Iris pigment epithelial cell (primary cell): Measurements from ENCODE around the gene ANKRD44.
"Not testable (repeated sequence)": the region's sequence is repeated elsewhere in the genome, so short reads cannot be mapped to it uniquely, and the experiment has no call there.

ENCODE experiments used
- DNase-seq: peaks from one replicate; pipeline ENCODE4 v3.0.0-alpha.2; 2011; ENCODE audit warnings: low read depth

The ANKRD44 gene

DNA sequence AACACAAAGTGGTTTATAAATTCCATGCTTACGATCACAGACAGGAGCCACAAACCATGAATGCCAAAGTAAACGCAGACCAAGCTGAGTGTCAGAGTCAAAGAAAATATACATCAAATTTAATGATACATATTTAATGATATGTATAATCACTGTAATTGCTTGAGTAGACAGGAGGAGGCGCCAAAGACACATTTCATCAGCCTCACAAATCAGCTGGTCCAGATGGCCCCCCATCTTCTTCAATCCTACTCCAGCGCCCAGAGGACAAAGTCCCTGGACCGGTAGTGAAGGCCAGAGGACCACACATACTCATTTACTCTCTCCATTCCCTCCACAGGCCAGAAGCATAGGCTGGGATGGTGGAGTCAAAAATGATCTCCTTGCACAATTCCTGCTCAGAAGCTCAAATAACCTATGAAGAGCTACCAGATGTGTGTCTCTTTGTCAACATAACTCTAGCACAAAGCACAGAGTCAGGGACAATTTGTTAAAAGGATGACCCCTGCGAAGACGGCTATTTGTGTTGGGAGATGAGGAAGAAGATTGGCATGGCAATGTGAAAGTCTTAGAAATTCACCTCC is 234.7 kb downstream of the ANKRD44 start:
- peak; percentile 31 for DNase-seq

DNA sequence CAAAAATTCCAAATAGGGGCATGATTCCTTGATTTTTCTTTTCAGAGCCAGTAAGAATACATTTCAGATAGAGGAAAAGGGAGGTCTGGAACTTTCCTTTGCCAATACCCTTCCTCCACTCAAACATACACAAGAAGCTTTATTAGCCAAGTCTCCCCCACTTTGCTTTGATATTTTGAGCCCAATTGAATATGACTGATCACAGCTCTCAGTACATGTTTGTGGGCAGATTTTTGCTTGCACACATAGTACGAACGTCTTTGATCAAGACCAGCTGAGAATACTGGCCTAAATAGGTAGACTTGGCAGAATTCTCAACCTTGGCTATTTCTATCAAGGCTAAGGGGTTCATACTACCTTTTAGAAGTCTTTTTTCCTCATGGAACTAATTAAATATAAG is 235.3 kb downstream of the ANKRD44 start:
- DNase-seq: no peak

DNA sequence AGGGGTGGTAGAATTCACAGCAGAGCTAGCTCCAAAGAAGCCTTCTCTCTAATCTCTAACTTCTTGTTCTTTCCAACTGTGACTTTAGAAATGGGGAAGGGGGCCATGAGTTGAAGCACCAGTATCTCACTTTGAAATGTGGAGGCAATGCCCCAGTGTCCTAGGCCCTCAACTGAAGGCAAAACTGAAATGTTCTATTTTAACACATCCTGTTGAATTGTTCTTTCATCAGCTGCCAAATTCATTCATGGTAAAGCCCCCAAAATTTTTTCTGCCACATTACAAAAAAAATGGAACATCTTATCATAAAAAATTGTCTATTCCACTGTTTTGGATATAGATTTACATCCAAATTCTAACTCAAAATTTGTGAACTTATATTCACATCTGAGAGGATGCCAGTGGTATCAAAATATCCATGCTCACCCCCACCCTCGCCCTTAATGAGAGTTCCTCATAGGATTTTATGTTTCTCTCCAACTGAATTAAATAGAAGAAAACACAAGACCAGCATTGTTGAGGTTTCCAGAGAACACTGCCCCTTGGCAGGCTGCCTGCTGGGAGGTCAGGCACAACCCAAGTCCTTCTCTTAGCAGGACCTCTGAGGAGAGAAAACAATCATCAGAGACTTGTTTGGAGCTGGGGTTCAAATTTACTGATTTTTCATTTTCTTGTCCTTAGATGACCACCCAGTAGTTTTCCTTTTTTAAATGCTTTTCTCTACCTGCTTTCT is 236.7 kb downstream of the ANKRD44 start:
- DNase-seq: peak; percentile 42

DNA sequence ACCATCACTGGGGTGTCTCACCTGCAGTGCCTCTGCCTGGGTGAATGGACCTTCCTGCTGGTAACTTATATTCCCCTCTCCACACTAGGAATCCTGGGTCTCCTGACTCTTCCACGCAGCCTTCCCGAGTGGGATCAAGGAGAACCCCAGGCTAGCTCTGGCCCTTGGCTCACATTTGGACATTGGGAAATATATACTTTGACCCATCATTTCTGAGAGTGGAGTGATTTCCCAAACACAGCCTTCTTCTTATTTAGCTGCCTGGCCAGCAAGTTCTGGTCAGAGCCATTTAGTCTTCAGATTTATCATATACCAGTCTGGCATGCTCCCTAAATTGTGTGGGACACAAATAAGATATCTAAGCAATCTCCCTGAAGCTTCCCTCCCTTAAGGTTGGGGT is 237.3 kb downstream of the ANKRD44 start:
- no peak for DNase-seq

DNA sequence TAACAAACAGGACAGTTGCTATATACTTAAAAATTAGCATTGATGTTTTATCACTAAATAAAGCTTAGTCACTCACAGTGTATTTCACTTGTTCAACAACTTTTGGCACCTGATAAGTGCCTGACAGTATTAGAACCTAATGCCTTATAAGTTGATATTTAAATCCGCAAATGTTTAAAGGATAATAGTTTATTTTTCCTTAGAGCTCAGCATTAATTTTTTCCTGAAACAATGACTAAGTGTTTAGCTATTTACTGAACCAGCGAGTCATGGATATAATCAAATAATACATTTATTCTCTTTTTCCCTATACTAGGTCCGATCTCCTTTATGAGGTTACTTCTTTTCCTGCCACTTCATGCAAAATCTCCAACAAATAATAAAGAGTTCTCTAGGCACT is 238.0 kb downstream of the ANKRD44 start:
- DNase-seq: no peak

DNA sequence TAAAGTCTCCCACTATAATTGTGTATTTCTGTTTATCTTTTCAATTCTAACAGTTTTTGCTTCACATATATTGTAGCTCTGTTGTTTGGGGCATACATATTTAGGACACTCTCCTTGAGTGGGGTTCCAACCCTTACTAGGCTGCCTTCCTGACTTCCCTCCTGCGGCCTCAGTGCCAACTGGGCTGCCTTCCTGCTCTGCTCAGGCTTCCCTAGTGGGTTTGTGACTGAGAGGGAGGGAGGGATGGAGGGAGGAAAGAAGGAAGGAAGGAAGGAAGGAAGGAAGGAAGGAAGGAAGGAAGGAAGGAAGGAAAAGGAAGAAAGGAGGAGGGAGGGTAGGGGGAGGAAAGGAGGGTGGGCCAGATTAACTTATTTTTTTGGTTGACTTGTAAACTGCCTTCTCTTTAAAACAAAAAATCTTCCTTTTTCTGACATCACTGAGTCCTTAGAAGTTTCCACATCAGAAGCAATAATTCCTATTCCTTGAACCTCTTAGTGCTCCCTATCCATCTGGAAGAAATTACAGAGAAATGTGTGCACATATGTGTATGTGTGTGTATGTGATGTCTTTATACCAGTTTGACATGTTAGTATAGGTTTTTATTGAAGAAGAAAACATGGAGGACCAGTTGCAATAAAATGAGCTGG is 238.7 kb downstream of the ANKRD44 start:
- no peak for DNase-seq

DNA sequence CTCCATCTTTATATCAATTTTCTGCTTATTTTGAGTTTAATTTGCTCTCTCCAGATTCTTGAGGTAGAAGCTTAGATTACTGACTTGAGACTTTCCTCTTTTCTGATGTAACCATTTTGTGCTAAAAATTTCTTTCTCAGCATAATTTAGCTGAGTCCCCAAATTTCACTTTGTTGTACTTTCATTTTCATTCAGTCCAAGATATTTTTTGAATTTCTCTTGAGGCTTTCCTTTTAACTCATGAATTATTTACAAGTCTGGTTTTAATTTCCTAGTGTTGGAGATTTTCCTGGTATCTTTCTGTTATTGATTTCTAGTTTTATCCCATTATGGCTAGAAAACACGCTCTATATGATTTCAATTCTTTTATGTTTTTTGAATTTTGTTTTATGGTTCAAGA is 239.4 kb downstream of the ANKRD44 start:
- no peak for DNase-seq

DNA sequence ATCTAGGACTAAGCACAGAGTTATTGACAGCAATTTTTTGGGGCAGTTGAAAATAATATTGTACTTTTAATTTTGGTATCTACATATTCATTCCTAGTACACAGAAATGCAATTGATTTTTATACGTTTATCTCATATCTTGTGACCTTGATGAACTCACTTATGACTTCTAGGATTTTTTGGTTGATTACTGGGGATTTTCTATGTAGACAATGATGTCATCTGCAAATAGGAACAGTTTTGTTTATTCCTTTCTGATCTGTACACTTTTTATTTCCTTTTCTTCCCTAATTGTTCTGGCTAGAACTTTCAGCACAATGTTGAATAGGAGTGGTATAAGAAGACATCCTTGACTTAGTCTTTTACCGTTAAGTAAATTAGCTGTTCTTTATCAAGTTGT is 240.6 kb downstream of the ANKRD44 start:
- no peak for DNase-seq

DNA sequence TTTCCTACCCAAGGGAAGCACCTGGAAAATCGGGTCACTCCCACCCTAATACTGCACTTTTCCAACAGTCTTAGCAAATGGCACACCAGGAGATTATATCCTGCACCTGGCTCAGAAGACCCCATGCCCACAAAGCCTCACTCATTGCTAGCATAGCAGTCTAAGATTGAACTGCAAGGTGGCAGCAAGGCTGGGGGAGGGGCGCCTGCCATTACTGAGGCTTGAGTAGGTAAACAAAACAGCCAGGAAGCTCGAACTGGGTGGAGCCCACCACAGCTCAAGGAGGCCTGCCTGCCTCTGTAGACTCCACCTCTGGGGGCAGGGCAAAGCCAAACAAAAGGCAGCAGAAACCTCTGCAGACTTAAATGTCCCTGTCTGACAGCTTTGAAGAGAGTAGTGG is 248.0 kb downstream of the ANKRD44 start:
- not testable (repeated sequence) for DNase-seq

DNA sequence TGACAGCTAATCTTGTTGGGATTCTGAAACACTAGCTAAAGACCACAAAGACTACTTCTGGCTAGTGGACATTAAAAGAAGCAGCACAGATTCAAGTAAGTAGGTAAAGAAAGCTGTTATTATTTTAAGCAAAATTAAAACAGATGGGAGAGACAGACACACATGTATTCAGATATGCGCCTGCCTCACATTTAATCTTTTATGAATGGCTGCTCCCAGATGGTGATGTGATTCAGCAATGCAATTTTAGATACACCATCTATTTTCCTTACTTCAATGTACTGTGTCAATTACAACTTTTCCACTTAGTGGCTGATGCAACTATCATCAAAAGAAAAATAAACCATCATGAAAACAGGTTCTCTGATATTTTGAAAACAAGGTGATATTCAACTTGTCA is 251.1 kb downstream of the ANKRD44 start:
- no peak for DNase-seq

DNA sequence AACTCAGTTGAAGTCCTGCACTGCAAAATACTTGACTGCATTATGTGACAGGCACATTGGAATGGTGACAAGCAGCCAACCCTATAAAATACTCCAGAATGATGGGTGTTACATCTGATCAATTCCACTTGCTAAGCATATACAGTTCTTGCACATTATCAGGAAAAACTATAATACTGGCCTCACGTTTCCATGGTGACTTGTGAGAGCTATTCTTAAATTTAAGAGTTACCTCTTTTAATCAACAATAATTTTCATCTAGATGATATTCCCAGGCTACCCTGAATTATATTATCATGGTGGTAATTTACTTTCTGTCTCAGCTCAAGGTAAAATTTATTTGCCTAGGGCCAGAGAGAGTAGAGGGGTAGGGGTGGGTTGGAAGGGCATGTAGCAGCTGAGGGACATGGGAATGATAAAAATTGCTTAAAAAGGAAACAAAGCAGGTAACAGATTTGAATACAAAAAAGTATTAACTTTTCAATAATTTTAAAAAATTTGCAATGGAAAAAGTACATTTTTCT is 251.7 kb downstream of the ANKRD44 start:
- DNase-seq: no peak

DNA sequence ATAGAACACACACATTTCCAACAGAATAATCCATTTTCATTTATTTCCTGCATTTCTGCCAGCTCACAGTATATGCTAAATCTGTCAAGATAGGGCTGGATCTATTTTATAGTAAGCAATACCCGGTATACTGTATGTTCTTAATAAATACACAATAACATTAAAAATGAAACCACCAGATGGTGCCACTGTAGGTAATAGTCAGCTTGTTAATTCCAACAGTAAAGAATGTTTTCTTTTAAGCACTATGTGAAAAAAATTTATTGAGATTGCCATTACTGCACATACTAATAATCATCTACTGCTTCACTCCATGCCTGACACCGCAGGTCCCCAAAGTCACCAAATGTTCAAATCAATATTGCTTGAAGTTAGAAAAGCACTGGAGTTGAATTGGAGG is 252.6 kb downstream of the ANKRD44 start:
- DNase-seq: no peak

DNA sequence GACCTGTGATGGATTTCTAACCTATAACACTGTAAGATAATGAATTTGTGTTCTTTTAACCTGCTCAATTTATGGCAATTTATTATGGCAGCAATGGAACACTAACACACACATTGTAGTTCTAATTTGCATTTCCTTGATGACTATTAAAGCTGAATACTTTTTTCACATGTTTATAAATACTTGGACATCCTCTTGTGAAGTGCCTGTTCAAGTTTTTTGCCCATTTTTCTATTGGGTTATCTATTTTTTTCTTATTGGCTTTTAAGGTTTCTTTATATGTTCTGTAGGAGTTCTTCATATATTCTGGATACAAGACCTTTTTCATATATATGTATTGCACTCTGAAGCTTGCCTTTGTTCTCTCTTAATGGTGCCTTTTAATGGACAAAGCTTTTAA is 255.5 kb downstream of the ANKRD44 start:
- DNase-seq: no peak

DNA sequence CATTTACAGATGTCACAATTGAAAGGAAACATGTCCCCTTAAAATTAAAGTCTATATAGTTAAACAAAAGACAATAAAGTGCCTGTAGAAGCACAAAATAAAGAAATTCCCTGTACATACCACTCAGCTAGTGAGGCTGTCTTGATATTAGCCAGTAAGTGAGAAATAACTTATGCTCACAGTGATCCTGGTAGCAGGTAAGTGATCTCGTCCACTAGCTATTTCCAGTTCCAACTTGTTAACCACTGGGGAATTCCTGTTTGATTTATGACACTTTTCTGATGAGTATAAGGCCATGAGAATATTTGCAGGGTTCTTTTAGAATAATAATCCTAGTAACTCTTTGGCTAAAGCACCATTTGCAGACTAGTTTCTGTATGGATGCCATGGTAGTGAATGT is 256.1 kb downstream of the ANKRD44 start:
- DNase-seq: no peak

DNA sequence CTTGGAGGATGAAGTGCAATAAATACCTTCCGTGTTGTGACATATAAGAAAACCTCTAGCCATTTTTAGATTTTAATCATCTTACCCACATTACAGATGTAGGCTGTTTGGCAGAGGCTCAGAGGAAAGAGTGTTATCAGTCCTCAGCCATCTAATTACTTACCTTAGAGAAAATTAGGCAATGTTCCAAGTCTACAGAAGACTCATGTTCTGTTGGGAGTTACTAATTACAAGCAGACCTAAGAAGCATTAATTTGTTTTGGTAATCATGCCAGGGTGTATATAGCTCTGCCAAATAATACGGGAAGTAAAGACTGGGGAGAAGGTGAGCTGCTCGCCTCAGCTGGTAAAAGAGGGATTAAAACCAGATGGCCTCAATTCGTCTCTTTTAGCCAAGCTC is 258.2 kb downstream of the ANKRD44 start:
- DNase-seq: no peak

DNA sequence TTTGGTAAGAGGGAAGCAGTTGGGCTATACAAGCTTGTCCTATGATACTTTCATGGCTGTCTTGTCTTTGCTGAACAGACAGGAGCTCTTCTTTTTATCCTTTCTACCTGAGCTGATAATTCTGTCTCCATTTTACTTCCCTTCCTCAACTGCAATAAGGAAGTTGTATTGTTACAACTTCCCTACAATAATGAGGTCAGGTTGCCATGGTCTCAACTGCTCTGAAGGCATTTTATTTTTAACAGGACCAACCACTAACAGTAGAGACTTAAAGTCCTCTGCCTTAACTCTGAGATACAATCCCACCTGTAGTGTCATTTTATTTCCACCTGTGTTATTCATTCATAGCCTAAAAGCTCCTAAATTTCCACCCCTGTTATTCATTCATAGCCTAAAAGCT is 265.5 kb downstream of the ANKRD44 start:
- no peak for DNase-seq

DNA sequence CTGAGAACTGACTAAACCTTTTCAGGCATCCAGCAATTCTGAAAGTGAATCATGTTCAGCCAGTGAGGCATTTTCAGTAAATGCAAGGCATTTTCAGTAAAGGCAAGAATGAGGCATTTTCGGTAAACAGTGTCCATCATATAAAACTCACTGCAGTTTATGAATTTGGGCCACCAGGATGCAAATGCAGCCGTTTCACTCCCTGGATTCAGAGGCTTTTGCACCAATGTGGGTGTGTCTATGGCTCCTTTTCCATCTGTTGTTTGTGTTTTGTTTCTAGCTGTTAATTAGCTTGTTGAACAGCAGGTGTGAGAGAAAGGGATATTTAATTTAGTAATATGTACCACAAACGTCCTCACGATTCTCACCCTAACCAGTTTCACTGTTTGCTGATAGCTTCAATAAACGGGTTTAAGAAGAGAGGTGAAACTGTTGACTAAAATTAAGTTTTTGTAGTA is 267.8 kb downstream of the ANKRD44 start:
- DNase-seq: no peak

DNA sequence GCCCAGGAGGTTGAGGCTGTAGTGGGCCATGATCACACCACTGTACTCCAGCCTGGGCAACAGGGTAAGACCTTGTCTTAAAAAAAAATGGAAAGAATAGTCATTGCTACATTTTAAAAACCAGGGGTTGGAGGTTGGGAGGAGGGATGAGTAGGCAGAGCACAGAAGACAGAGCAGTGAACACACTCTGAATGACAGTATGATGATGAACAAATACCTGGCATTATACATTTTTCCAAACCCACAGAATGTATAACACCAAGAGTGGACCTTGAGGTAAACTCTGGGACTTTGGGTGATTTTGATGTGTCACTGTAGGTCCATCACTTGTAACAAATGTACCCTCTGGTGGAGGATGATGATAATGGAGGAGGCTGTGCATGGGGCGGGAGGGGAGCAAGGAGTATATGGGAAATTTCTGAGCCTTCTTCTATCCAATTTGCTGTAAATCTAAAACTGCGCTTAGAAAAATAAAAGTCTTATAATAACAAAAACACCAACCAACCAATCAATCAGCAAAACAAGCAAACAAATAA is 272.6 kb downstream of the ANKRD44 start:
- no peak for DNase-seq

DNA sequence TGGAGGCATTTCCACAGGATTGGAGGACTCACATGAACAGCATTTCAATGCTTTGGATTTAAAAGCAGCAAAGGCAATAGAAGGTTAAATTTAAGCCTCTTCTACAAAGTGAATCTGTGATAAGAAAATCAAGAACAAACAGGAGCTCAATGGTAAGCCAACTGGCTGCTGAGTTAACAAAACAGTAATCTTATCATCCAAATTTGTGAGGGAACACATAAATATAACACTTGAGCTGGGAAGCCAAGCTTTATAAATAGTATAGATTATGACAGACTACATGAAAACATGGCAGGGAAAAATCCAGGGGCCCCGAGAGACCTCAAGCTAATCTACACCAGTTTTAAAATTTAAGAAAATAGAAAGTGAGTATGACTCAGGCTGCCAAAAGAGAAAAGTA is 275.6 kb downstream of the ANKRD44 start:
- DNase-seq: no peak

DNA sequence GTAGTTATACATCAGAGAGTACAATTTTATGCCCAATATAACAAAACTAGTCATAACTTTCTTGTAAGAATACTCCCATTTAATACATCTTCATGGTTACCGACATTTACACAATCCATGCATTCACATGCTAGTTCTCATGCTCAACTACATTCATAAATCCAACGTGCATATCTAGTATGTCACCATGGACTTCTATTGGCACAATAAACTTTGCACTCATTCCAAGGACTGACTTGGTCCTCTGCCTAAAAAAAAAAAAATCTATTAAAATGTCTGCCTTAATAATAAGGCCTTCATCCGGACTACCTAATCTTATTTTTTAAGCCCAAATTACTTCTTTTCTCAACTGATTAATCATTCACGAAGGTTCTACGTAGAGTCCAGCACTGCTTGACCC is 276.3 kb downstream of the ANKRD44 start:
- no peak for DNase-seq

DNA sequence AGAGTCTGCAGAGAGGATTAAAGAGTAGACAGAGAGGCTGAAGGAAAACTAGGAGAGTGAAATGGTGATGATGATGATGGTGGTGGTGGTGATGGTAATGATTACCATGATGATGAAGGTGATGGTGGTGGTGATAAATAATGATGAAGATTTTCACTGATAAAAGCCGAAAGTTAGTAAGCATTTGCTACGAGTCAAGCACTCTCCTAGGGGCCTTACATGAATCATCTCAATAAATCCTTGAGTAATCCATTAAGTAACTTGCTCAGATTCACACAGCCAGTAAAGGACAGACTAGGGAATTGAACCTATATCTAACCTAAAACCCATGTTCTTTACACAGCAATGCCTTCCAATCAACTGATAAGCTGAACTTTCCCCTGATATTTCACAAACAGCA is 277.4 kb downstream of the ANKRD44 start:
- no peak for DNase-seq

DNA sequence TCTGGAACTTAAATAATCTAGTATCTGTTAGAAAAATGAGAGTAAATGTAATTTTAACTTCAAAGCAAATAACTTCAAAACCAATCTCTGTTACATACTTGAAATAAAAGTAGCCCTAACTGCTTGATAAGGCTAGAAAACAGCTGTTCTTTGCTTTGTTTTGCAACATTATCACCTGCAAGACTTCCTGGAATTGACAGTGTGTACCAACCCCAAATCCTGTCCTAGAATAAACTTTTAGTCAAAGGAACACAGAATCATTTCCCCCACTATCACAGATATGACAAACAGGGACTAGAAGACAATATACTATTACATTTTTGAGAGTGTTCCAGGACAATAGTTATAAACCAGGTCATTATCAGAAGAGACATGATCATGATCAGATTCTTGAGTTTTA is 278.8 kb downstream of the ANKRD44 start:
- DNase-seq: no peak

DNA sequence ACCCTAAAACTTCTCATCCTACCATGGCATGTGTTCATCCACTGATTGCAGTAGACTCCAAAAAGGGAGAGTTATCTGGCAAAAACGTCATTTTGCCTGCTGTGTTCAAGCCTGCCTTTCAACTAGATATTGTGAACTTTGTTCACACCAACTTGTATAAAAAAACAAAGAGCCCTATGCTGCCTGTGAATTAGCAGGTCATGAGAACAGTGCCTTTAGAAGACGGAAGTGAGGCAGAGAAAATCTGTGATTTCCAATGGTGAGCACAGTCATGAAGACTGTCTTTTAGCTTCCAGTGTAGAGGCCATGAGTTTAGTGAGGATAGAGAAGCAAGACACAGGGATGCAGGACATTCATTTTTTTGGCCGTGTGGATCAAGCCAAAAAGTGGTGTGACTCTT is 280.5 kb downstream of the ANKRD44 start:
- DNase-seq: no peak
